ENCODE results near the gene OPA1.

OPA1 gene

GRCh38 chr3:193592841-193593667 is at the start of gene OPA1:
TSS of gene OPA1 (plus strand) at chr3:193593208. CDS start at chr3:193593378, 170 bp downstream.
- peak within 1 kb of the TSS; percentile 89 for H3K27ac ChIP-seq
- peak; percentile 56 for TF ChIP-seq CTCF (conservative IDR thresholded peaks at IDR 0.05)
- peak; percentile 98 for TF ChIP-seq ZFX (IDR thresholded peaks at IDR 0.05)

GRCh38 chr3:193544289-193544688 is 48.7 kb upstream of the OPA1 start:
- TF ChIP-seq ZFX (IDR thresholded peaks at IDR 0.05) (no peak), CTCF (conservative IDR thresholded peaks at IDR 0.05) (no peak)
- no peak overlapping the region for H3K27ac ChIP-seq

- H3K27ac ChIP-seq, result no peak overlapping the region
- no peak for TF ChIP-seq ZFX (IDR thresholded peaks at IDR 0.05)
- no peak for TF ChIP-seq CTCF (conservative IDR thresholded peaks at IDR 0.05)
These were observed 47.7 kb upstream of the OPA1 start for GRCh38 chr3:193545304-193545703.

- TF ChIP-seq CTCF (conservative IDR thresholded peaks at IDR 0.05), result no peak
- TF ChIP-seq ZFX (IDR thresholded peaks at IDR 0.05), result no peak
- no peak overlapping the region for H3K27ac ChIP-seq
These were observed 46.9 kb upstream of the OPA1 start for GRCh38 chr3:193546129-193546528.

- TF ChIP-seq CTCF (conservative IDR thresholded peaks at IDR 0.05) (no peak), ZFX (IDR thresholded peaks at IDR 0.05) (no peak)
These were observed 44.6 kb upstream of the OPA1 start for GRCh38 chr3:193548406-193548805.

GRCh38 chr3:193552923-193553322 is 40.1 kb upstream of the OPA1 start:
- TF ChIP-seq ZFX (IDR thresholded peaks at IDR 0.05) (no peak), CTCF (conservative IDR thresholded peaks at IDR 0.05) (no peak)
- H3K27ac ChIP-seq, result no peak overlapping the region

More at GRCh38 chr3:193548406-193548805, 44.6 kb upstream of the OPA1 start:
- no peak overlapping the region for H3K27ac ChIP-seq

GRCh38 chr3:193553586-193553985 is 39.4 kb upstream of the OPA1 start:
- no peak for TF ChIP-seq ZFX (IDR thresholded peaks at IDR 0.05)
- no peak overlapping the region for H3K27ac ChIP-seq

- no peak for TF ChIP-seq CTCF (conservative IDR thresholded peaks at IDR 0.05)
- no peak for TF ChIP-seq ZFX (IDR thresholded peaks at IDR 0.05)
- H3K27ac ChIP-seq, result no peak within 1 kb of the TSS
These were observed 38.2 kb upstream of the OPA1 start, which contains the start of gene ATP13A4 for GRCh38 chr3:193554811-193555210. TSS of gene ATP13A4 (minus strand) at chr3:193554895. CDS start at chr3:193554799, 96 bp downstream.

Measured in C4-2B (cell line).